Pancreas (tissue), 10 donors: ENCODE measurements around the gene KLF11. TPM values are rescaled to one million over a fixed set of nuclear protein-coding genes. Genes with fewer than 3 reads are reported as not detected.
"Not testable (repeated sequence)": the region's sequence is repeated elsewhere in the genome, so short reads cannot be mapped to it uniquely, and the experiment has no call there.

ENCODE experiments used
- ATAC-seq, 4 donors: fragments of 200-7000 bp; cut with Tn5 transposase; one replicate each; pipeline versions ENCODE4 v1.8.0 to v1.9.1; 2020; ENCODE audit warnings: mild to moderate bottlenecking in 4 of 4, moderate library complexity in 4 of 4
- DNase-seq, 6 donors: peaks; one replicate each; pipeline ENCODE4 v3.0.0-alpha.2; 2020
- FAIRE-seq: peaks from 2 replicates; lab custom pipeline; 2012; peaks lifted over from hg19 to GRCh38; lab: Jason Lieb, UNC
- H3K27ac ChIP-seq, 4 donors: fragments of 200-600 bp; sonication (generic); 1 replicate in 3 of 4; 2 replicates in 1 of 4; pipeline versions ENCODE4 v1.5.0 to v1.8.0; 2020
- H3K27me3 ChIP-seq, 4 donors: fragments of 200-600 bp; one replicate each; pipeline ENCODE4 v1.8.0; 2021
- H3K36me3 ChIP-seq, 3 donors: fragments of 200-600 bp; sonication (generic) in 1 of 3; one replicate each; pipeline versions ENCODE4 v1.5.0 to v1.8.0; 2020 to 2021
- H3K4me1 ChIP-seq, 3 donors: fragments of 200-600 bp; one replicate each; pipeline ENCODE4 v1.8.0; 2021
- H3K4me3 ChIP-seq, 4 donors: fragments of 200-600 bp; sonication (generic) in 2 of 4; one replicate each; pipeline versions ENCODE4 v1.5.0 to v1.8.0; 2020 to 2021
- H3K9me3 ChIP-seq, 4 donors: fragments of 200-600 bp; one replicate each; pipeline ENCODE4 v1.8.0; 2021
- CTCF ChIP-seq, 4 donors: fragments of 200-600 bp; sonication (generic) in 3 of 4; IDR thresholded peaks; one replicate each; pipeline versions ENCODE4 v1.5.0 to v1.8.0; 2021; ENCODE audit warnings: antibody characterized with exemption in 4 of 4
- WGBS, 2 donors: extraction: QIAGEN DNeasy Blood & Tissue Kit; methylation state at CpG; one replicate each; pipeline ENCODE4 v1.1.7; 2013; 5-methylcytosine and 5-hydroxymethylcytosine counted together
- intact Hi-C, 3 donors: fragments of 100-400 bp; cut with DNase I; formaldehyde crosslinking; loops; one replicate each; pipeline versions ENCODE4 v1.11.1 to v1.14.2; 2022
- polyA plus RNA-seq, 2 donors: library from polyadenylated mRNA; stranded (reverse); fragments of 200-250 nt; gene quantifications; one replicate each; pipeline ENCODE4 v1.2.3, GENCODE V29; 2013
- total RNA-seq, 6 donors: library from RNA; stranded (reverse); fragmentation: NEBNext Ultra II Directional in 4 of 6; extraction: Animal tissue kit (Norgen Biotek cat#: 25700) in 4 of 6; gene quantifications; one replicate each; pipeline versions ENCODE4 v1.2.1 to v1.2.4, GENCODE V29; 2021 to 2023
- donor health status: healthy with polysubstance abuse.
- donor health status: DM: no; HTN: no; CAD: no; lungs with moderate emphysema.
- donor health status: DM: no; HTN: no; CAD: no.
- donor health status: control.
- donor health status: control.
- donor health status: Bipolar disorder and iron deficiency.
- donor health status: DM: yes; HTN: yes; CAD: no.
- donor health status: DM: no; HTN: no; CAD: no.
- donor health status: DM: no; HTN: no; CAD: no.
- donor health status: DM: yes; HTN: yes; CAD: no.

The KLF11 gene
- total and polyA plus RNA-seq, 8 donors: 6.4 to 41.2 (median 21.3) TPM

- DNase-seq: peak in 2 of 6 donors; percentile 15 to 35
Measured at GRCh38 chr2:10008809-10009176, 34.6 kb upstream of the KLF11 start.

GRCh38 chr2:10009271-10009810 lies 34.0 kb upstream of the KLF11 start:
- FAIRE-seq: no peak
- no peaks in the 10 kb centered on the region for H3K27me3 ChIP-seq
- 44 to 49% methylated on average over 19 of the region's 19 CpGs for WGBS, 2 donors
- peak overlapping the region; percentile 89 to 96 (median 92) for H3K27ac ChIP-seq
- peaks cover 33 to 41% (median 41%) of the 10 kb centered on the region in 3 donors for H3K4me1 ChIP-seq
- intact Hi-C loops: no loop called here
- peak in 3 of 6 donors; percentile 37 to 71 (median 63) for DNase-seq
- H3K9me3 ChIP-seq: no peaks in the 10 kb centered on the region
- ATAC-seq: peak in 3 of 4 donors; percentile 16 to 24 (median 17)
- peak overlapping the region in 1 of 4 donors; percentile 10 for H3K4me3 ChIP-seq
- TF ChIP-seq CTCF (IDR thresholded peaks at IDR 0.05): no peak
- H3K36me3 ChIP-seq: no peaks in the 10 kb centered on the region

More at GRCh38 chr2:10008809-10009176, 34.6 kb upstream of the KLF11 start:
- peak overlapping the region; percentile 89 to 96 (median 92) for H3K27ac ChIP-seq
- intact Hi-C loops: no loop called here
- no peaks in the 10 kb centered on the region for H3K9me3 ChIP-seq
- H3K4me1 ChIP-seq: peaks cover 33 to 44% (median 41%) of the 10 kb centered on the region in 3 donors
- whole genome bisulfite sequencing, 2 donors: 90 to 92% methylated on average over 9 of the region's 9 CpGs
- H3K4me3 ChIP-seq: no peak overlapping the region
- TF ChIP-seq CTCF (IDR thresholded peaks at IDR 0.05): no peak
- no peaks in the 10 kb centered on the region for H3K27me3 ChIP-seq
- FAIRE-seq (no peak), ATAC-seq (no peak)
- H3K36me3 ChIP-seq: no peaks in the 10 kb centered on the region

- TF ChIP-seq CTCF (IDR thresholded peaks at IDR 0.05): no peak
- peak; percentile 84 to 89 (median 86) for ATAC-seq
Measured at GRCh38 chr2:10009811-10010781, 33.3 kb upstream of the KLF11 start.

GRCh38 chr2:10010861-10011605 lies 32.3 kb upstream of the KLF11 start:
- H3K36me3 ChIP-seq, H3K4me3 ChIP-seq, H3K27me3 ChIP-seq, FAIRE-seq, H3K27ac ChIP-seq, intact Hi-C loops, H3K9me3 ChIP-seq, ATAC-seq: not testable (repeated sequence)
- 97 to 98% methylated on average over 52 of the region's 52 CpGs for WGBS, 2 donors
- DNase-seq: peak in 3 of 6 donors; percentile 37 to 55 (median 53)
- peaks cover 33 to 39% (median 38%) of the 10 kb centered on the region in 3 donors for H3K4me1 ChIP-seq

More at GRCh38 chr2:10009811-10010781, 33.3 kb upstream of the KLF11 start:
- Histone ChIP-seq H3K27me3 (no peaks in the 10 kb centered on the region), H3K4me3 (peak overlapping the region in 1 of 4 donors; percentile 10), H3K9me3 (no peaks in the 10 kb centered on the region), H3K36me3 (no peaks in the 10 kb centered on the region), H3K4me1 (peaks cover 33 to 41% (median 38%) of the 10 kb centered on the region in 3 donors), H3K27ac (peak overlapping the region; percentile 89 to 96 (median 92))
- intact Hi-C loops: no loop called here
- peak; percentile 95 to 99 (median 98) for DNase-seq
- WGBS, 2 donors: 46 to 48% methylated on average over 35 to 36 of the region's 36 CpGs
- no peak for FAIRE-seq

GRCh38 chr2:10011606-10012325 lies 31.6 kb upstream of the KLF11 start:
- H3K27ac ChIP-seq, H3K9me3 ChIP-seq, ATAC-seq, H3K27me3 ChIP-seq, FAIRE-seq, H3K4me3 ChIP-seq, H3K36me3 ChIP-seq, intact Hi-C loops: not testable (repeated sequence)
- H3K4me1 ChIP-seq: peaks cover 26 to 32% (median 31%) of the 10 kb centered on the region in 3 donors
- WGBS, 2 donors: 94 to 97% methylated on average over 54 to 61 of the region's 61 CpGs
- peak in 4 of 6 donors; percentile 30 to 61 (median 52) for DNase-seq

GRCh38 chr2:10012366-10012962 lies 30.9 kb upstream of the KLF11 start:
- peak in 3 of 6 donors; percentile 8 to 32 (median 24) for DNase-seq
- FAIRE-seq, H3K27ac ChIP-seq, H3K36me3 ChIP-seq, H3K4me3 ChIP-seq, H3K27me3 ChIP-seq, H3K9me3 ChIP-seq, intact Hi-C loops, ATAC-seq: not testable (repeated sequence)
- peaks cover 19 to 25% (median 24%) of the 10 kb centered on the region in 3 donors for H3K4me1 ChIP-seq
- WGBS, 2 donors: 96% methylated on average over 37 of the region's 37 CpGs
